ENCODE measurements around the gene GBGT1.
A peak's percentile ranks its signal among the peaks of the same experiment; 100 is the strongest.

Gene GBGT1

DNA sequence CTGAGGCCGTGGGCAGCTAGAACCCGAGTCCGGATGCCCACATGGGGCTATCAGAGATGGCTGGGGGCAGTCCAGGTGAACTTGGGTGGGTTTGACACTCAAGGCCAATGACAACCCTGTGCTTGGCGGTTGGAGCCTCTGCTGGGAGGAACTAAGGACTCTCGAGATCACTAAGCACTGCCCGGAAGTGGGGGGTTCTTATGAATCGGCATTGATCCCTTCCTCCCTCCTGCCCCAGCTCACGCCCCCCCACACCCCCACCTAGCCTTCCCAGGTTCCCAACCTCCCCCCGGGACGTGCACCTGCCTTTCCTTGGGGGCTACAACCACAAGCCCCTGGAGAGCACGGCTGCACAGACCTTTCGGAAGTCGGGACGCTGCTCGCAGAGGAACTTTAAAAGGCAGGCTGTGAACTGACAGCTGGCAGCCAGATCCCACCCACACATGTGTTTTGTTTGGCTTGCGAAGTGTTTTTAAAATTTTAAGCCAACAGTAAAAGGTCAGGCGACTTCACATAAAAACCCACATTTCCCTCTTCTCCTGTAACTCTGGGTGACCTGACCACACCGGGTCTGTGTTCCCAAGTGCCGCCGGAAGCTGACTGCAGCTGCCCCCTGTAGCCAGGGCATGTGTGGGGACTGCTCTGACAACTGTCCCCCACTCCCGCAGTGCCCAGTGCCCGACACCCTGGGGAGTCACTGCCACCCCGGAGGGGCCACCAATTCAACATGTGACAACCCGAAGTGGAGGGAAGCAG is 37.6 kb downstream of the GBGT1 start:
- DNase-seq (ENCODE audit: low spot score): peak; percentile 82

DNA sequence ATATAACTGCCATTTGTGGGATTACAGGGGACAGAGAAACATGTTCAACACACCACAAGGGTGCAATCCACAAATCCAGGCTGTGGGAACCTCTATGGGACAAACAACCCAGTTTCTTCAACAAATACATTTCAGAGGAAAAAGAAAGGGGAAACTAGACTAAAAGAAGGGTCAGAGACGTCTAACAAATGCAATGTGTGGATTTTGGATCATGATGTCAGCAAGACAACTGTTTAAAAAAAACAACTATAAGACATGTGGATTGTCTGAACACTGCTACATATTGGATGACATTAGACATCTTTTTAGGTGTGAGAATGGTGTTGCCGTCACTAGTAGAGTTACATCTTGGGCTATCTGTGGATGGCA is 38.8 kb downstream of the GBGT1 start:
- no peak for DNase-seq (ENCODE audit: low spot score)

DNA sequence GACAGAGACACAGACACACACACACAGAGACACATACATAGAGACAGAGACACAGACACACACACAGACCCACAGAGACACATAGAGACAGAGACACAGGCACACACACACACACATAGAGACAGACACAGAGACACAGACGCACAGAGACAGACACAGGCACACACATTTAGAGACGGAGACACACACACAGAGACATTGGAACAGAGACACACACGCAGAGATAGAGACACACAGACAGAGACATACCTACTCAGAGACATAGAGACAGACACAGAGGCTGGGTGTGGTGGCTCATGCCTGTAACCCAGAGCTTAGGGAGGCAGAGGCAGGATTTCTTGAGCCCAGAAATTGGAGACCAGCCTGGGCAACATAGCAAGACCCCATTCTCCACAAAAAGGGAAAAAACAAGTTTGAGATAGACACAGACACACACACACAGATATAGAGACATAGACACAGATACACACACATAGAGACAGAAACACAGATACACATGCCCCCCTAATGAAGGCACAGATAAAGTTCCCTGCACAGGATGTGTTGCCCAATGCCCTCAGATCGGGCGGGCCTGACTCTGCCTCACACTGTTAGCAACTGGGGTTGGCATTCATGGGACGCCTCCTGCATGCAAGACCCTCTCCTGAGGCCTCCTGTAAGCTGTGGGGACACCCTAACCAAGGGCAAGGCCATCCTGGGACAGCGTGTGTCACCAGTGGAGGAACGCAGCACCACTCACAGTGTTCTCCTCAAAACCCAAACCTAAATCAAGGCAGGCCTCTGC is 39.4 kb downstream of the GBGT1 start:
- DNase-seq (ENCODE audit: low spot score): no peak

DNA sequence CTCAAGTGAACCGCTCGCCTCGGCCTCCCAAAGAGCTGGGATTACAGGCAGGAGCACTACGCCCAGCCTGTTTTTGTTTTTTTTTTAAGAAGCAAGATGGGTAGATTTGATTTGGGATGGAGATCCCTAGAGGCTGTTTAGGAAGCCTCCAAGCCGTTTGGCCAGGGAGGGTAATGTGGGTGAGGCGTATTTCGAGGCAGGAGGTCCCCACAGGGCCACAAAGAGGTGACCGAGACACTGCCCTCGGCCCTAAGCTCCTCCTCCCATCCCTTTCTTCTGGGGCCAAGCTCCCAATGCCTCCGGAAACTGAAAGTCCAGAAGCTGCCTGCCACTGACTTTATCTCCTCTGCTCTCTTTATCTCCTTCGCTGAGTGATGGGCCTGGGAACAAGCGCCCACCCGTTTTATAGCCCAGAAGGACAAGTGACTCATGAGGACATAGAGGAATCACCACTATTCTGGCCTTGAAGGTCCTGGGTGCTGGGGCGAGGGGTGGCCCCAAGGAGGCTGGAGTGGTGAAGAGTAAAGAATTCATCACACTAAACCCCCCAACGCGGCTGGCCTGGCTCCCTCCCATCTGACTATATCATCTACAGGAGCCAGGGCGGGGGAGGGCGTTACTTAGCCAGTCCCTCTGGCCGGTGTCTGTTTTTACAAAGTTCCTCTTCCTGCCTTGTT is 40.6 kb downstream of the GBGT1 start:
- peak; percentile 51 for DNase-seq (ENCODE audit: low spot score)

DNA sequence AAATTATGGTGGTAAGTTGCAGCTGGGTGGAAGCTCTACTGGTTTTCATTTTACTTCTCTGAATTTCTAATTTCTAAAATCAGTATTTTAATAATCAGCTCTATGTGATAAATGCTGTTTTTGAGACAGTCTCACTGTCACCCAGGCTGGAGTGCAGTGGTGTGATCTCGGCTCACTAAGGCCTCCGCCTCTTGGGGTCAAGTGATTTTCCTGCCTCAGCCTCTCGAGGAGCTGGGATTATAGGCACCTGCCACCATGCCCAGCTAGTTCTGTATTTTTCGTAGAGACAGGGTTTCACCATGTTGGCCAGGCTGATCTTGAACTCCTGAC is 41.1 kb downstream of the GBGT1 start:
- DNase-seq (ENCODE audit: low spot score): no peak

DNA sequence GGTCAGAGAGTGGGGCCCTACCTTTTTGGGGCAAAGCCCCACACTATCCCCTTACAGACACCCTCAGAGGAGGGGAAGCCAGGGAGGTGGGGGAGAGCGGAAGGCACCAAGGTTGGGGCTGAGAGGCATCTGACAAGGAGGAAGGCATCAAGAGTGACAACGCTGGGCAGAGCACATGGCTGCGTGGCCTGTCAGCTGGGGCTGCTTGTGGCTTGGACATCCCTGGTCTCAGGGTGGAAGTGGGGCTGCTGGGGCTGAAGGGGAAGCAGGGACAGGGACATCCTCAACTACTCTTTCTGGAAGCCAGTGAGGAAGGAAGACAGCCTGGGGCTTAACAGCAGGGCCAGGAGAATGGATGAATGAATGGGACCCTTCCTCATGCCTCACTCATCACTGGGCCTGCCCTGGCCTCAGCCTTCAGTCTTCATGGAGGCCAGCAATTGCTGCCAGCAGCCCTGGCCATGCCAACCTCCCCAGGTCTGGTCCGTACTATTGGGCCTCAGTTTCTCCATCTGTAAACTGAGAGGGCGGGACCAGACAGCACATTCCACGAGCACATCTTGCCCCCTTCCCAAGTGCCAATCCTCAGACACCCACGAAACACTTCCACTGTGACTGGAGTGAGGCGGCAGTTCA is 41.7 kb downstream of the GBGT1 start:
- DNase-seq (ENCODE audit: low spot score): no peak

DNA sequence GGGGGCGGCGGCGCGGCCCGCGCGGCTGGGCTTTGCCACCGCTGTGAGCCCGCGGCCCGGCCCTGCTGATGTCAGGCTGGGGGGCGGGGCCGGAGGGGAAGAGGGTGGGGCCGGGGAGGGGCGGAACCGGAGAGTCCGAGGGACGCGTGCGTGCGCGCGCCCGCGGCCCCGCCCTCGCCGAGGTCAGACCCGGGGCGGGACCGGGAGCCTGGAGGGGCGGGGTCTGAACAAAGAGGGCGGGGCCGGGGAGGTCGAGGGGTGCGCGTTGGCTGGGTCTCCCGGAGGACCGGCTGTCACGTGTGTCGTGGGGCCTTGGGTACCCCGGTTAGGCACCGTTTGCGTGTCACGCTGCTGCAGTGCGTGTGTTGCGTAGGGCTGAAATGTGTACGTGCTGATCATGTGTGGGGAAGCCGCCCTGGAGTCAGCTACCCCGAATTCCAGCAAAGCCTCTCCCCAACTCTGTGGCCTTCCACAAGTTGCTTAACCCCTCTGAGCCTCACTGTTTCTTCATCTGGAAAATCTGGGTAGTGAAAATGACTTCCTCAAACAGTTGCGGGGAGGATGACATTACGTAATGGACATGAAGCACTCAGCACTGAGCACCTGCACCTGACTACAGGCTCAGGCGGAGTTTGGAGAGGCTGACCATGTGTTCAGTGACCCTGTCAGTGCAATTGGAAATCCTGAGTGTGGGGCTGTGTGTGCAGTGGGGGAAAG is 42.4 kb downstream of the GBGT1 start, which contains the start of gene RALGDS:
RALGDS (minus strand) TSS at position 43 of the 717 bp plus-strand sequence. CDS start 86 bp downstream, outside the sequence.
- DNase-seq (ENCODE audit: low spot score): peak; percentile 97

DNA sequence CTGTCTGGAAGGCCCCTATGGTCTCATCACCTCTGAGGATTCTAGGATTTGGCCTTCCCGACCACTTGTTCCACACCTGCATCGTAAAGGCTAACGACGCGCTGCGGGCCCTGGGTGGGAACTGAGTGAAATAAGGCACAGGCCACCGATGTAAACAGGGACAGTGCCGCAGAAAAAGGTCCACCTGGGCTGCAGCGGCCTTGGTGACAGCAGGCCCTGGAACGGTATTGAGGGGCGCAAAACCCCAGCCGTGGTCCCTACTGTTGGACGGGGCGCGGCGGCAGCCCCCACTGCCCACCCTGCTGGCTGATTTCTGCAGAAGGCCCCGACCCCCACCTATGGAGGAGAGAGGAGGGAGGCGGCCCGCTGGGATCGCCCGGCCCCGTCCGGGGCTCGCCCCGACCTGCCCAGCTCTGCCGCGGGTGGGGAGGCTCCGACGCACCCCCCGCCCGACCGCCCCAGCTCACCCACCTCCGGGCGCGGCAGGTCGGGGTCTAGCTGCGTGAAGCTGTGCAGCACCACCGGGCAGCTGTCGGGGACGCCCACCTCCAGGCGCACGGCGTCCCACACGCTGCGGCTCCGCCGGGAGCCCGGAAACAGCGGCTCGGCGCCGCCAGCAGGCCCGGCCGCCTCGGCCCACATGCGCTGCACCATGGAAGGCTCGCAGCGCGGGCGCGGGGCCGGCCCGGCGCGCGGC is 43.1 kb downstream of the GBGT1 start:
- no peak for DNase-seq (ENCODE audit: low spot score)

DNA sequence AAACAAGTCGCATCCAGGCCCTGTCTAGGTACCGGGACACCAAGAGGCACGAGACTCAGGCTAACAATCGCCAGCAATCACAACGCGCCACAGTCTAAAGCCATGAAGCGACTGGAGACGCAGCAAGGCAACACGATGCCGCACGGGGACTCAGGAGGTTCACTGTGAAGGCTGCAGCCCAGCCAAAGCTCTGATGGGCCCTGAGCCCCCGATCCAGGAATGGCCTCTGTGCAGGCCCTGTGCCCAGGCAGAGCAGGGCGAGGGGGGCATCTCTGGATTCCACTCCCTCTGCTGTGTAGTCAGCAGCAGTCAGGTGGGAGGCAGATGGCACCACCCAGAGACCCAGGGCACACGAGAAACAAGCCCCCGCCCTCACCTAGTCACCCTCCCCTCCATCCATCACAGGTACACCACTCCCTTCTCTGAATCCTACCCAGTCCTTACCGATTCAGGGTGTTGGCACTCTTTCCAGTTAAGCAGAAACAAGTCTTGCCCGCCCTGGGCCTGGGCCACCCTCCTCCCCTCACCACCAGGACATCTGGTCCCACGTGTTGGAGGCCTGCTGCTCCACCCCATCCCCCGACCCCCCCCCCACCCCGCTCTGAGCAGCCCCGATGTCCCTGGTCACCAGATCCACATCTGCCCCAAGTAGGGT is 43.7 kb downstream of the GBGT1 start:
- no peak for DNase-seq (ENCODE audit: low spot score)

DNA sequence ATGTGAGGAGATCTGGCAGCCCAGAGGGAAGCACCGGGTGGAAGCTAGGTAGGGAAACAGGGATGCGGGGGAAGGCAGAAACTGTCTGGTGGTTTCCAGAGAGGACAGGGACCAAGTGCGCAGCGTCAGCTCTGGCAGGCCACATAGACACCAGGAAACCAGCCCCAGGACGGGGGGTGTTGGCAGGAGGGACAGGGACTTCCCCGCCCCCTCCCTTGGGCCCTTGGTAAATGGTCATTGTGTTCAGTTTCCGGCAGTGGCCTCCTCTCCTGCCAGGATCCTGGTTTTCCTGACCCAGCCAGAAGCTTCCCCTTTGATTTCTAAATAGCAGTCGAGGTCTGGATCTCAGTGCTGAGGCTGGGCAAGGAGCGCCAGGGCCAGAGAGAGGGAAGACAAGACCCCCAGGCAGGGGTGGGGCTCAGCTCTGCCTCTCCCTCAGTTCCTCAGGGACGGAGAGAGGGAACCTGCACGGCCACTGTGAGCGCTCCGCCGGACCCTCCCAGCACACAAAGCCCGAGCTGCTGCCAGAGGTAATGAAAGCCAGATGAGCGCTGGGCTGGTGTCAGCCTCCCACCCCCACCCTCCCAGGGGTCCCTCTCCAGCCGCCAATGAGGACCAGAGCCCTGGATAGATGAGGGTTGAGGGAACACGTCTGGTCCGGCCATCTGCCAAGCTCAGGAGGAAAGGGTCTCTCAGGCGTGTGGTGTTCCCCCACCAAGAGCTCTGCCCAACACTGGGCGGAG is 44.4 kb downstream of the GBGT1 start:
- DNase-seq (ENCODE audit: low spot score): no peak

DNA sequence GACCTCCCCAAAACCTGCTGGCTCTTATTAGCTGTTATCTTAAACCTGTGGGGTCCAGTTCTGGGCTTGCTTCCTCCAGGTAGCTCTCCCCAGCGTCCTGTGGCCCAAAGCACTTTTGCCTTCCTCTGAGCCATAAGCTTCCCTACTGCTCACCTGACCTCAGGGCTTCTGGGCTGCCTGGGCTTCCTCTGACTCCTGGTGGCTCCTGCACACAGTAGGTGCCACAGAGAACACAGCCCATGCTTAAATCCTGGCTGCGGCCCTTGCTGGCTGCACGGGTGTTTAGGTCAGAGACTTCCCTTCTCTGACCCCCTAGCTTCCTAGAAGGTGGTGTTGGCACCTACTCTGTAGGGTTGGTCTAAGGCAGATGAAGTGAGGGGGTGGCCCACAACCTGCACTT is 45.1 kb downstream of the GBGT1 start:
- no peak for DNase-seq (ENCODE audit: low spot score)

DNA sequence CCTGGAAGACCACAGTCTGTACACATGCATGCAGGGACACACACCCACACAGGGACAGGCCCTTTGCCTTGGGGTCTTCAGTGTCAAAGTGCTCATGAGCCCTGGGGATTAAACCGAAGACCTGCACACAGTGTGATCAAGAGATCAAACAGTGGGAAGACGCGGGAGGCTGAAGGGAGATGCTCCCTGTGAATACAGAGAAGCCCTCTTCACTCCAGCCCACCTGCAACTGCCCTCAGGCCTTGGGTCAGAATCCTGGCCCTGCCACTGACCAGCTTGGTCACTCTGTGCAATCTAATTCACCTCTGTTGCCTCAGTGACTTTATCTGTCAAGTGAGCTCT is 45.6 kb downstream of the GBGT1 start:
- no peak for DNase-seq (ENCODE audit: low spot score)

DNA sequence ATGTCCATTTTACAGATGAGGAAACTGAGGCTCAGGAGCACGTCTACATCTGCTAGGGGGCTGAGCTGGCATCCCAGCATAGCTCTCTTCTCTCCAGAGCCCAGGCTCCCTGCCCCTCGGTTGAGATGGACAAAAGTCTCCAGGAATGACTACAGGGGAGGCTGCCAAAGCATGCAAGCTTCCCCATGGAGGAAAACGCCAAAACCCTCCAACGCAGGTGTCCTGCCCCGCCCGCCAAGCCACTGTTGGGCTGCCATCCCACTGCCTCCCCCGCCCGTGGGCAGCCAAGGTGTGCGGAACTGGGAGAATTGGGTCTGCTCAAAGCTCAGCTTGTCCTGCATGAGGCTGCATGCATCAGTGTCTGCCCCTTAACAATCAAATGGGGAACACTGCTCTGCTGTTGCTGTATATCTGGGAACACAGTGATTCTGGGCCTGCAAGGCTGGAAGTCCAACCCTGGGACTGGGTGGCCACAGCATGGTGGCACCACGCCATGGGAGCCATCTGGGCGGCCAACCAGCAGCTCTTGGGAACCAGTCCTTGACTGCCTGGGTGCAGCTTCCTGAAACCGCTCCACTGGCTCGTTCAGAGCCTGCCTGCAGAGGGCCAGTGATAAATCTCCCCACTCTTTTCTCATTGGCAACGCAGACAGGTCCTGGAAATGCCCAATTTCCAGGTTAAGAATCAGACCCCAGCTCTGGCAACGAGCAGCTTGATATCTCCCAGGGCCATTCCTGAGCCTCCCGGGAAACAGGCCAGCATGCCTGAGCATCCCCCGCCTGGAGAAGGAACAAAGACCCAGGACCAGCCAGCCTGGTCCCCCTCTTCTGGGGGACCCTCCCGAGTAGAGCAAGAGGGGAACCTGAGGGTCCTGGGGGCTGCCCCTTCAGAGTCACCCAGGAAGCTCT is 46.2 kb downstream of the GBGT1 start:
- no peak for DNase-seq (ENCODE audit: low spot score)

DNA sequence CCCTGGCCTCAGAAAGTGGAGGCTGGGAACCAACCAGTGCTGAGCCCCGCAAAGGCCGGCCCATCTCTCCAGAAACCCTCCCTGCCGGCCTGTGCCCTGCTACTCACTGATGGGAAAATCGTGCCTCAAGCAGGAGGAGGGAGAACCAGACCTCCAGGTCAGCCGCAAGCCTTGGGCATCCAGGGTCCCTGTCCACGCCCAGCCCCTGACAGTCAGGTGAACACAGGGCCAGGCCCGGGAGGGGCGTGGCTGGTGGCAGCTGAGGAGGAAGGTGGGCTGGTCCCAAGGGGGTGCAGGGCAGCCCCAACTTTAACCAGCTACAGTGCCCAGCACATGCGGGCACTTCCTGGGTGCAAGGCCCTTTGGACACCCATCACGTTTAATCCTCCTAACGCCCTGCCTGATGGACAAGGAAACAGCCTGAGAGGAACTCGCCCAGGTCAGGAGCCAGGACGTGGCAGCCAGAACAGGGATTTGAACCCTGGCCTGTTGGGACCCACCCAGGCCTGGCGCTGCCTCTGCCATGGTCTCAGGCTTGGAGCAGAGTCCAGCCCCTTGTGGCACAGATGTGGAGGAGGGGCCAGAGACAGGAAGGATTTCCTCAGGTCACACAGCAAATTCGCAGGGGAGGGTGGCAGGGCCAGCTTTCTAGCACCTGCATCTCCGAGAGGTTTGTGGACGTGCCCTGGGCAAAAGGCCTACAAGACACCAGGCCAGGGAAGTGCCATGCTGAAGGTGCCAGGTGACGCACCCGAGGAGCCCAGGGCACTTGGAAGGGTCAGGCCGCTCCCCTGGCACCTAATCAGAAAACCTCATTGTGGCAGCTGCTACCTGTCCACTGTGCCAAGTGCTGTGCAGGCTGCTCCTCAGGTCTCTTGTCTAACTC is 47.1 kb downstream of the GBGT1 start:
- no peak for DNase-seq (ENCODE audit: low spot score)

DNA sequence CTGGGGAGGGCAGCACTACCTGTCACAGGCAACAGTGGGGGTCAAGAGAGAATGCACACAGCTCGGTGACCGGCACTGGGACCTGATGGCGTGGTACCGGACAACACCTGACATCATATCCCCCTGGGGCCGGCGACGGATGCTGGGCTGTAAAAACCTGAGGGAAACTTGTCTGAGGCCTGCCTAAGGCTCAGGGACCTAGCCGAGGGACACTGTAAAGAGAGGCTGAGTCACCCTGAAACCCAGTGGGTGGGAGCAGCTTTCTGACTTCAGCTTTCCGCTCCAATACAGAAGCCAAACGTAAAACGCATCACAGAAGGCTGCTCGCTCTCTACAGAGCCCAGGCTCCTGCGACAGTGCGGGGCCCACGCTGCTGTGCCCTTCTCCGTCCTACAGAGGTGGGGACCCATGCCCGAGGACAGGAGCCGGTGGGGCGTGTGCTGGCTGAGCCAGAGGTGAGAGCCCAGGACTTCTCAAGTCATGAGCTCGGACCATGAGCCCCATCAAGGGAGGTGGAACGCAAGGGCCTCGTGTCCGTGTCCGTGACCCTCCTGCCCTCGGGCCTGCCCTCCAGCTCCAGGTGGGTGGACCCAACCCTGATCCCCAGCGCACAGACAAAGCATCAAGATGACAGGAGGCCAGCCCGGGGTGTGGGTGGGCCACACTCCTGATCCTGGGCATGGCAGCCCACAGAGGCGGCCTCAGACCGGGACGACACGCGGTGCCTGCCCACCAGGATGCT is 47.9 kb downstream of the GBGT1 start:
- no peak for DNase-seq (ENCODE audit: low spot score)

DNA sequence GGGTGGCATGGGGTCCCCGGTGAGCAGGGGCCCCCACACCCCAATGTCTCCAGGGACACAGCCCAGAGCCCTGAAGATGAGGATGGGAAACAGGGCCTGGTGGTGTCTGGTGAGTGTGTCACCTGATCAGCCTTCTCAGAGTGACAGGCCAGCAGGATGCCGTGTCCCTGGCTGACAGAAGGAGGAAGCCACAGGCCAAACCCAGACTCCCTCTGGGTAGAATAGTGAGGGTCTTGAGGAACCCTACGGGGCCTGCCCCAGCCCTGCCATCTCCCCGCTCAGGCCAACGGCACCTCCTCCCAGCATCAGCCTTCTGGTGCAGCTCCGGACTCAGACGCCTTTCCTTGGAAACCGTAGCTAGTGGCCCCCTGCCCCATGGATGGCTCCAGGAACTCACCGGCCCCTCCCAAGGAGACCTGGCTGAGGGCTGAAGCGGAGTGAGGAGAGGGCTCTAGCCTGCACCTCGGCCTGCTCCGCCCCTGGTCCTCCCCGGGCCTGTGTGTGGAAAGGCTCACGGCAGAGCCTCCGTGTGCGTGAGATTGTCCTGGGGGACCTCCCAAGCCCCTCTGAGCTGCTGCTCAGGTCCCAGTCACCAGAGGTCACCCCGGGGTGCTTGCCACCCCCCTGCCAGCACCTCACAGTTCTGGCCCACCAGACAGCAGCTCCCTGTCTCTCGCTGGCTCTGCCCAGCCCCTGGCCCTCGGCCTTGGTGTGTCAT is 48.7 kb downstream of the GBGT1 start:
- DNase-seq (ENCODE audit: low spot score): no peak

Data from hepatic stellate cell (primary cell).